ENCODE measurements around the gene TFEB. TPM values are rescaled to one million over a fixed set of nuclear protein-coding genes. Genes with fewer than 3 reads are reported as not detected.

TFEB gene
- total RNA-seq, 1 donor from 2014 or later, result 39.5 TPM

GRCh38 chr6:41673704-41674000, 61.8 kb downstream of the TFEB start:
- no peak for DNase-seq (ENCODE audit: missing footprints)
- intact Hi-C loops (cut with DNase I), result no loop called here
- no peak for ATAC-seq

- ATAC-seq, result no peak
- intact Hi-C loops (cut with DNase I), result no loop called here
Measured at GRCh38 chr6:41672816-41673703, 62.3 kb downstream of the TFEB start.

GRCh38 chr6:41672016-41672415, 63.4 kb downstream of the TFEB start:
- no peak for DNase-seq (ENCODE audit: missing footprints)

More at GRCh38 chr6:41672816-41673703, 62.3 kb downstream of the TFEB start:
- no peak for DNase-seq (ENCODE audit: missing footprints)

GRCh38 chr6:41671376-41671775, 64.0 kb downstream of the TFEB start:
- ATAC-seq (no peak), DNase-seq (ENCODE audit: missing footprints) (no peak)
- intact Hi-C loops (cut with DNase I), result no loop called here

More at GRCh38 chr6:41672016-41672415, 63.4 kb downstream of the TFEB start:
- ATAC-seq, result no peak
- intact Hi-C loops (cut with DNase I), result no loop called here

GRCh38 chr6:41670703-41671360, 64.6 kb downstream of the TFEB start:
- DNase-seq (ENCODE audit: missing footprints) (no peak), ATAC-seq (no peak)
- intact Hi-C loops (cut with DNase I), result no loop called here

- no peak for DNase-seq (ENCODE audit: missing footprints)
- intact Hi-C loops (cut with DNase I), result no loop called here
- no peak for ATAC-seq
Measured at GRCh38 chr6:41668968-41669367, 66.4 kb downstream of the TFEB start.

GRCh38 chr6:41667195-41667594, 68.2 kb downstream of the TFEB start:
- ATAC-seq (no peak), DNase-seq (ENCODE audit: missing footprints) (no peak)
- intact Hi-C loops (cut with DNase I), result no loop called here

- DNase-seq (ENCODE audit: missing footprints), result no peak
- ATAC-seq, result no peak
- intact Hi-C loops (cut with DNase I), result no loop called here
Measured at GRCh38 chr6:41664271-41664670, 71.1 kb downstream of the TFEB start.

GRCh38 chr6:41663568-41663967, 71.8 kb downstream of the TFEB start:
- ATAC-seq, result no peak
- DNase-seq (ENCODE audit: missing footprints), result no peak
- intact Hi-C loops (cut with DNase I), result no loop called here

GRCh38 chr6:41659935-41660334, 75.5 kb downstream of the TFEB start:
- no peak for ATAC-seq
- DNase-seq (ENCODE audit: missing footprints), result no peak
- intact Hi-C loops (cut with DNase I), result no loop called here

GRCh38 chr6:41658636-41659035, 76.8 kb downstream of the TFEB start:
- ATAC-seq, result no peak
- intact Hi-C loops (cut with DNase I), result no loop called here
- no peak for DNase-seq (ENCODE audit: missing footprints)

- intact Hi-C loops (cut with DNase I), result no loop called here
- ATAC-seq (no peak), DNase-seq (ENCODE audit: missing footprints) (no peak)
Measured at GRCh38 chr6:41657131-41658094, 78.0 kb downstream of the TFEB start.

- intact Hi-C loops (cut with DNase I), result no loop called here
- DNase-seq (ENCODE audit: missing footprints), result no peak
- ATAC-seq, result no peak
Measured at GRCh38 chr6:41656002-41656691, 79.3 kb downstream of the TFEB start.

GRCh38 chr6:41655646-41656001, 79.8 kb downstream of the TFEB start:
- ATAC-seq (no peak), DNase-seq (ENCODE audit: missing footprints) (no peak)
- intact Hi-C loops (cut with DNase I), result no loop called here

- ATAC-seq (no peak), DNase-seq (ENCODE audit: missing footprints) (no peak)
- intact Hi-C loops (cut with DNase I), result no loop called here
Measured at GRCh38 chr6:41655176-41655575, 80.2 kb downstream of the TFEB start.

- intact Hi-C loops (cut with DNase I), result no loop called here
- DNase-seq (ENCODE audit: missing footprints) (no peak), ATAC-seq (no peak)
Measured at GRCh38 chr6:41654698-41655151, 80.7 kb downstream of the TFEB start.

GRCh38 chr6:41654151-41654697, 81.2 kb downstream of the TFEB start:
- DNase-seq (ENCODE audit: missing footprints) (no peak), ATAC-seq (no peak)
- intact Hi-C loops (cut with DNase I), result no loop called here

GRCh38 chr6:41653691-41654090, 81.7 kb downstream of the TFEB start:
- no peak for ATAC-seq
- DNase-seq (ENCODE audit: missing footprints), result no peak

More at GRCh38 chr6:41653691-41654090, 81.7 kb downstream of the TFEB start:
- intact Hi-C loops (cut with DNase I), result no loop called here

Measured in Right ventricle myocardium inferior (tissue), 1 donor.